Fibroblast of mammary gland (primary cell): ENCODE data around the gene ACTN4.

Source experiments
- DNase-seq: peaks from one replicate; pipeline ENCODE4 v3.0.0-alpha.2; 2010; ENCODE audit warnings: low read depth
- H3K4me3 ChIP-seq: 2 replicates; pipeline ENCODE4 v1.5.1; 2011; ENCODE audit warnings: low read depth, mild to moderate bottlenecking, low read length, moderate library complexity; ENCODE audit not compliant: control insufficient read depth
- TF ChIP-seq, protein P1 (sequence below): conservative IDR thresholded peaks from 2 replicates; pipeline ENCODE4 v1.5.1; 2011; ENCODE audit warnings: low read depth, low read length, inconsistent platforms; ENCODE audit not compliant: control insufficient read depth, insufficient read depth

ACTN4 gene

DNA sequence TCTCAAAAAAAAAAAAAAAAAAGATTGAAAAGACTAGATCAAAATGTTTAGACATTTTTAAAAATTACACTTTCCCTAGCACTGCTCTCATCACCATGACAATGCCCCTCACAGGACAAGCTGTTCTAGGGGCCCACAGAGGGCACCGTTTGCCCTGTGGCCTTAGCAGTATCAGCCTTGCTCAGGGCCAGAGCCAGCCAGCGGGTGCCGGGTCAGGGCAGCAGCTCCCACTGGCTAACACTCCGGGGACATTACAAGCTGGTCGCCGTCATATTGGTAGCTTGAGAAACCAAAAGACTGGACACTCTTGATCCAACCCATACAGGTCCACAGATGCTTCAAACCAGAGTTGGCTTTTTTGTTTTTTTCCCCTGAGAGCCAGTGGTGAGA, 78.8 kb downstream of the ACTN4 start:
- no peak overlapping the region for H3K4me3 ChIP-seq
- no peak for DNase-seq
- TF ChIP-seq, protein P1, sequence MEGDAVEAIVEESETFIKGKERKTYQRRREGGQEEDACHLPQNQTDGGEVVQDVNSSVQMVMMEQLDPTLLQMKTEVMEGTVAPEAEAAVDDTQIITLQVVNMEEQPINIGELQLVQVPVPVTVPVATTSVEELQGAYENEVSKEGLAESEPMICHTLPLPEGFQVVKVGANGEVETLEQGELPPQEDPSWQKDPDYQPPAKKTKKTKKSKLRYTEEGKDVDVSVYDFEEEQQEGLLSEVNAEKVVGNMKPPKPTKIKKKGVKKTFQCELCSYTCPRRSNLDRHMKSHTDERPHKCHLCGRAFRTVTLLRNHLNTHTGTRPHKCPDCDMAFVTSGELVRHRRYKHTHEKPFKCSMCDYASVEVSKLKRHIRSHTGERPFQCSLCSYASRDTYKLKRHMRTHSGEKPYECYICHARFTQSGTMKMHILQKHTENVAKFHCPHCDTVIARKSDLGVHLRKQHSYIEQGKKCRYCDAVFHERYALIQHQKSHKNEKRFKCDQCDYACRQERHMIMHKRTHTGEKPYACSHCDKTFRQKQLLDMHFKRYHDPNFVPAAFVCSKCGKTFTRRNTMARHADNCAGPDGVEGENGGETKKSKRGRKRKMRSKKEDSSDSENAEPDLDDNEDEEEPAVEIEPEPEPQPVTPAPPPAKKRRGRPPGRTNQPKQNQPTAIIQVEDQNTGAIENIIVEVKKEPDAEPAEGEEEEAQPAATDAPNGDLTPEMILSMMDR: no peak

DNA sequence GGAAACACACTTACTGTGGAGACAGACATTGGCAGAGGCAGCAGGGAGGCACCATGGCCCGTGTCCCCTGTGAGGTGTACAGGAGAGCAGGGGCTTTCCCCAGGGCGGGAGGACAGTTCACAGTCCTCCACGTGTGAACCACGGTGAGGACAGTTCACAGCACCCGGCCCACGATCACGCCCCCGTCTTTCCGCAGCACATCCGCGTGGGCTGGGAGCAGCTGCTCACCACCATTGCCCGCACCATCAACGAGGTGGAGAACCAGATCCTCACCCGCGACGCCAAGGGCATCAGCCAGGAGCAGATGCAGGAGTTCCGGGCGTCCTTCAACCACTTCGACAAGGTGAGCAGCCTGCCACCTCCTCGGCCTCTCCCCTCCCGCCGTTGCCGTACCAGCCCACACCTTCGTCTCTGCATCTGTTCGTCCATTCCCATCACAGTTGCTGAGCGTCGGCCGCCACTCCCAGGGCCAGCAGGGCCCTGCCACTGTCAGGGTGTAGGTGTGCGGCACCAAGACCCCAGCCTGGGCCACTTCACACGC, 79.4 kb downstream of the ACTN4 start:
- H3K4me3 ChIP-seq: no peak overlapping the region
- no peak for DNase-seq
- TF ChIP-seq, protein P1: no peak

DNA sequence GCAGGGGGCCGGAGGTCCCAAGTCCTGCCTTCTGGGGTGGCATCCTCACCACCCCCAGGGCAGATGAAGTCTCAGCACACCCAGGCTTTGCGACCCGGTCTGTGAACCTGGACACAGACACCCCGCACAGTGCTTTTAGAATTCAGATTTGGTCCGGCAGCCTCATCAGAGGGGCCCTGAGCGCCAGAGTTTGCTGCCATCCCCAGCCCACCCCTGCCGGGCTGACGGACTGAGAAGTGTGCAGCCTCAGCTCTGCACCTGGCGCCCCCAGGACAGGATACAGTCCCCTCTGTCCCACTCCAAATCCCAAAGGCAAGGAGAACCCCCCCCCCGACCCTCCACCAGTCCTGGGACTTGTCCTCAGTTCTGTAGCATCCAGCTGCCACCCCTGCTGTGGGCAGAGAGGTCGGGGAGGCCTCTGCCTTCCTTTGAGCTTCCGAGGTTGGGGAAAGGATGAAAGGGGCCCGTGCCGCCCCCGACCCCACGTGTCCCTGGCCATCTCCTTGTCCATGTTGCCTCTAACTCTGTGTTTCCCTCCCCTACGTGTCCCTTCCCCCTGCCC, 79.9 kb downstream of the ACTN4 start:
- DNase-seq: no peak
- TF ChIP-seq, protein P1: no peak
- H3K4me3 ChIP-seq: no peak overlapping the region

DNA sequence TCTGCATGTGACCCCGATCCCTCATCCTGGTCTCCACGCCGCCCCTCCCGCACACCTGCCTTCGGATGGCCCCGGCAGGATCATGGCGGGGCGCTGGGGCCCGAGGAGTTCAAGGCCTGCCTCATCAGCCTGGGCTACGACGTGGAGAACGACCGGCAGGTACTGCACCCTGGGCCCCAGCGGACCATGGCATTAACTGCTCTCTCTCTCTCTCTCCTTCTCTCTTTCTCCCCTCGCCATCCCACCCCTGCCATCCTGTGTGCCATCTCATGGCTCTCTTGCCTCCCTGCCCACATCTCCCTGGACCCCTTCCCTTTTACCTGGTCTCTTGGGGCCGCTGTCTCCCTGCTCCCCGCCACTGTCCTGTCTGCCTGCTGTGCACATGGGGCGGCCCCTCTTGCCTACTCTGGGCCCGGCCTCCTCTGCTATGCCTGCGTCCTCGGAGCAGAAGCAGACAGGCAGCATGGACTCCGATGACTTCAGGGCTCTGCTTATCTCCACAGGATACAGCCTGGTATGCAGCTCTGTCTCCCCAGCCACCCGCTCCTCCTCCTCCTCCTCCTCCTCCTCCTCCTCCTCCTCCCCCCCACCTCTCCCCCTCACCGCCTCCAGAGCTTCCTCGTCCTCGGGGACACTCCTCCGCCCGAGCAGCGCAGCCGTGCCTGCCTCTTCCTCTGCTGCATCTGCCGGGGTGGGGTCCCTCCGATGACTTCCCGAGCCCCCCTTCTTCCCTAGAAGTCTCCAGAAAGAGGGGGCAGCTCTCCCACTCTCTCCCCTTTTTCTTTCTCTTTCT, 80.6 kb downstream of the ACTN4 start:
- no peak overlapping the region for H3K4me3 ChIP-seq
- DNase-seq: no peak
- TF ChIP-seq, protein P1: no peak

DNA sequence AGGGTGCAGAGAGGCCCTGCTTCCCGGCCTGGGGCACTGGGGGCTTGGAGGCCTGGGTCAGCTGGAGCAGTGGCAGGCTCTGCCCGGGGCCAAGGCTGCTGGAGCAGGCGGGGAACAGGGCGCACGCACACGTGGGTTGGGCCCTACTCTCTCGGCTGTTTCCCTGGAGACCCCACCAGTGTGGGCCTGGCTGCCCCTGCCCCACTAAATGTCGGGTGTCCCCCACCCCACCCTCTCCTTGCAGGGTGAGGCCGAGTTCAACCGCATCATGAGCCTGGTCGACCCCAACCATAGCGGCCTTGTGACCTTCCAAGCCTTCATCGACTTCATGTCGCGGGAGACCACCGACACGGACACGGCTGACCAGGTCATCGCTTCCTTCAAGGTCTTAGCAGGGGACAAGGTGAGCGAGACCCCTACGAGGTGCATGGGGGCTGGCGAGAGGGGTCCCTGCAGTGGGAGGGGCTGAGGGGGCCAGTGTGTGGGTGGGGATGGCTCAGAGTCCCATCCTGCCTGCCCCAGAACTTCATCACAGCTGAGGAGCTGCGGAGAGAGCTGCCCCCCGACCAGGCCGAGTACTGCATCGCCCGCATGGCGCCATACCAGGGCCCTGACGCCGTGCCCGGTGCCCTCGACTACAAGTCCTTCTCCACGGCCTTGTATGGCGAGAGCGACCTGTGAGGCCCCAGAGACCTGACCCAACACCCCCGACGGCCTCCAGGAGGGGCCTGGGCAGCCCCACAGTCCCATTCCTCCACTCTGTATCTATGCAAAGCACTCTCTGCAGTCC, 81.5 kb downstream of the ACTN4 start:
- TF ChIP-seq, protein P1: no peak
- DNase-seq: no peak
- H3K4me3 ChIP-seq: no peak overlapping the region

DNA sequence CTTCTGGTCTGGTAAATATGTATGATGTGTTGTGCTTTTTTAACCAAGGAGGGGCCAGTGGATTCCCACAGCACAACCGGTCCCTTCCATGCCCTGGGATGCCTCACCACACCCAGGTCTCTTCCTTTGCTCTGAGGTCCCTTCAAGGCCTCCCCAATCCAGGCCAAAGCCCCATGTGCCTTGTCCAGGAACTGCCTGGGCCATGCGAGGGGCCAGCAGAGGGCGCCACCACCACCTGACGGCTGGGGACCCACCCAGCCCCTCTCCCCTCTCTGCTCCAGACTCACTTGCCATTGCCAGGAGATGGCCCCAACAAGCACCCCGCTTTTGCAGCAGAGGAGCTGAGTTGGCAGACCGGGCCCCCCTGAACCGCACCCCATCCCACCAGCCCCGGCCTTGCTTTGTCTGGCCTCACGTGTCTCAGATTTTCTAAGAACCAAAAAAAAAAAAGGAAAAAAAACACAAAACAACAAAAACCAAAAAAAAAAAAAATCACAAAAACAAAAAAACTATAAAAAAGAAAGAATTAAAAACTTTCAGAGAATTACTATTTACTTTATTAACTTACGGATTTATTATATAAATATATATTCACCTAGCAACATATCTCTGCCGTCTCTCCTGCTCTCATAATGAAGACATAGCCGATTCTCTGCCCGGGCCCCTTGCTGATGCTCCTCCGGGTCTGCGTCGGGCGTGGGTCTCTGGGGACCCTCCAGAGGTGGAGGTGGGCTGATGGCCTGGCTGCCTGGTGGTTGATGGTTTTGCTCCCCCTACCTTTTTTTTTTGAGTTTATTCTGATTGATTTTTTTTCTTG, 82.4 kb downstream of the ACTN4 start:
- DNase-seq: peak; percentile 45
- TF ChIP-seq, protein P1: peak; percentile 75
- no peak overlapping the region for H3K4me3 ChIP-seq
